K562 (cell line): Measurements from ENCODE around the gene HPD. TPM values are rescaled to one million over a fixed set of nuclear protein-coding genes. Genes with fewer than 3 reads are reported as not detected.

Experiments
- CBX3 ChIP-seq, 2 experiments: IDR thresholded peaks; 1 replicate in 1 of 2; 2 replicates in 1 of 2; pipeline ENCODE4 v1.6.1; 2012; ENCODE audit warnings: inconsistent platforms in 2 of 2, low read length in 2 of 2, borderline replicate concordance in 1 of 2, control low read depth in 1 of 2
- DNMT1 ChIP-seq: fragments of 450-650 bp; IDR thresholded peaks from 2 replicates; pipeline ENCODE4 v1.6.1; 2016; ENCODE audit warnings: antibody characterized with exemption, mild to moderate bottlenecking
- GMEB1 ChIP-seq: fragments of 250-450 bp; sonication (Bioruptor Pico); IDR thresholded peaks from 2 replicates; pipeline ENCODE4 v1.4.0; 2020; ENCODE audit warnings: mild to moderate bottlenecking
- IRF9 ChIP-seq: fragments of 450-650 bp; IDR thresholded peaks from 2 replicates; pipeline ENCODE4 v1.6.1; 2016; ENCODE audit warnings: missing biosample characterization, missing genetic modification characterization
- MAX ChIP-seq: sonication (generic); formaldehyde crosslinking; IDR thresholded peaks from 2 replicates; pipeline ENCODE4 v1.9.0; 2022; ENCODE audit warnings: mild to moderate bottlenecking, missing genetic modification reagents
- MIER1 ChIP-seq: fragments of 450-650 bp; IDR thresholded peaks from 2 replicates; pipeline ENCODE4 v1.6.1; 2016; ENCODE audit warnings: antibody characterized with exemption, mild to moderate bottlenecking, low read depth
- SFPQ ChIP-seq: fragments of 200-400 bp; formaldehyde crosslinking; IDR thresholded peaks from 2 replicates; pipeline ENCODE4 v1.6.1; 2017; ENCODE audit warnings: mild to moderate bottlenecking, low read depth, low read length, moderate library complexity
- ZFP1 ChIP-seq: fragments of 450-650 bp; formaldehyde crosslinking; IDR thresholded peaks from 2 replicates; pipeline ENCODE4 v1.4.0; 2020; ENCODE audit warnings: mild to moderate bottlenecking, mixed read lengths
- polyA plus RNA-seq, 8 experiments: library from polyadenylated mRNA; depleted of rRNA in 4 of 8; stranded (reverse) in 5 of 8; unstranded in 3 of 8; fragments of >200 nt; fragmentation: Nextera tagmentation in 2 of 8; fragmentation: Illumina TruSeq in 1 of 8; extraction: Ambion mirVana in 2 of 8; extraction: Trizol in 1 of 8; gene quantifications; 2 replicates each; pipeline versions ENCODE4 v1.2.1 to v1.2.3, GENCODE V29; 2011 to 2014; ENCODE audit warnings: inconsistent platforms in 1 of 8, missing spikeins in 1 of 8
- total RNA-seq, 7 experiments: library from RNA; depleted of rRNA in 6 of 7; stranded (reverse); fragments of >200 nt in 6 of 7; fragmentation: Illumina TruSeq in 2 of 7; extraction: Trizol in 2 of 7; gene quantifications; 2 replicates each; pipeline versions ENCODE4 v1.2.1 to v1.2.3, GENCODE V29; 2011 to 2021; ENCODE audit warnings: low replicate concordance in 1 of 7
- TF ChIP-seq, protein P1 (sequence below), 2 experiments: fragments of 450-650 bp; IDR thresholded peaks; 2 replicates each; pipeline ENCODE4 v1.6.1; 2016; ENCODE audit warnings: mild to moderate bottlenecking in 2 of 2, borderline replicate concordance in 1 of 2, low read depth in 1 of 2, moderate library complexity in 1 of 2

HPD gene
- total and polyA plus RNA-seq, 9 of the 15 experiments (the other 6 are each of a cell fraction or from before 2014, with no cell fraction given) = 0.06 to 0.29 (median 0.07) TPM; not detected in 4

GRCh38 chr12:121799156-121799841 lies 59.4 kb downstream of the HPD start (continued):
- no peak for TF ChIP-seq GMEB1 (CRISPR knock-in tag)
- no peak for TF ChIP-seq CBX3 (IDR thresholded peaks at IDR 0.05; ENCODE audit: borderline replicate concordance in 1 of 2, low read length in 2 of 2)
- TF ChIP-seq IRF9 (tag) = no peak
- no peak for TF ChIP-seq DNMT1
- no peak for TF ChIP-seq MIER1
- TF ChIP-seq SFPQ = no peak
- TF ChIP-seq MAX = no peak
- TF ChIP-seq, protein P1, sequence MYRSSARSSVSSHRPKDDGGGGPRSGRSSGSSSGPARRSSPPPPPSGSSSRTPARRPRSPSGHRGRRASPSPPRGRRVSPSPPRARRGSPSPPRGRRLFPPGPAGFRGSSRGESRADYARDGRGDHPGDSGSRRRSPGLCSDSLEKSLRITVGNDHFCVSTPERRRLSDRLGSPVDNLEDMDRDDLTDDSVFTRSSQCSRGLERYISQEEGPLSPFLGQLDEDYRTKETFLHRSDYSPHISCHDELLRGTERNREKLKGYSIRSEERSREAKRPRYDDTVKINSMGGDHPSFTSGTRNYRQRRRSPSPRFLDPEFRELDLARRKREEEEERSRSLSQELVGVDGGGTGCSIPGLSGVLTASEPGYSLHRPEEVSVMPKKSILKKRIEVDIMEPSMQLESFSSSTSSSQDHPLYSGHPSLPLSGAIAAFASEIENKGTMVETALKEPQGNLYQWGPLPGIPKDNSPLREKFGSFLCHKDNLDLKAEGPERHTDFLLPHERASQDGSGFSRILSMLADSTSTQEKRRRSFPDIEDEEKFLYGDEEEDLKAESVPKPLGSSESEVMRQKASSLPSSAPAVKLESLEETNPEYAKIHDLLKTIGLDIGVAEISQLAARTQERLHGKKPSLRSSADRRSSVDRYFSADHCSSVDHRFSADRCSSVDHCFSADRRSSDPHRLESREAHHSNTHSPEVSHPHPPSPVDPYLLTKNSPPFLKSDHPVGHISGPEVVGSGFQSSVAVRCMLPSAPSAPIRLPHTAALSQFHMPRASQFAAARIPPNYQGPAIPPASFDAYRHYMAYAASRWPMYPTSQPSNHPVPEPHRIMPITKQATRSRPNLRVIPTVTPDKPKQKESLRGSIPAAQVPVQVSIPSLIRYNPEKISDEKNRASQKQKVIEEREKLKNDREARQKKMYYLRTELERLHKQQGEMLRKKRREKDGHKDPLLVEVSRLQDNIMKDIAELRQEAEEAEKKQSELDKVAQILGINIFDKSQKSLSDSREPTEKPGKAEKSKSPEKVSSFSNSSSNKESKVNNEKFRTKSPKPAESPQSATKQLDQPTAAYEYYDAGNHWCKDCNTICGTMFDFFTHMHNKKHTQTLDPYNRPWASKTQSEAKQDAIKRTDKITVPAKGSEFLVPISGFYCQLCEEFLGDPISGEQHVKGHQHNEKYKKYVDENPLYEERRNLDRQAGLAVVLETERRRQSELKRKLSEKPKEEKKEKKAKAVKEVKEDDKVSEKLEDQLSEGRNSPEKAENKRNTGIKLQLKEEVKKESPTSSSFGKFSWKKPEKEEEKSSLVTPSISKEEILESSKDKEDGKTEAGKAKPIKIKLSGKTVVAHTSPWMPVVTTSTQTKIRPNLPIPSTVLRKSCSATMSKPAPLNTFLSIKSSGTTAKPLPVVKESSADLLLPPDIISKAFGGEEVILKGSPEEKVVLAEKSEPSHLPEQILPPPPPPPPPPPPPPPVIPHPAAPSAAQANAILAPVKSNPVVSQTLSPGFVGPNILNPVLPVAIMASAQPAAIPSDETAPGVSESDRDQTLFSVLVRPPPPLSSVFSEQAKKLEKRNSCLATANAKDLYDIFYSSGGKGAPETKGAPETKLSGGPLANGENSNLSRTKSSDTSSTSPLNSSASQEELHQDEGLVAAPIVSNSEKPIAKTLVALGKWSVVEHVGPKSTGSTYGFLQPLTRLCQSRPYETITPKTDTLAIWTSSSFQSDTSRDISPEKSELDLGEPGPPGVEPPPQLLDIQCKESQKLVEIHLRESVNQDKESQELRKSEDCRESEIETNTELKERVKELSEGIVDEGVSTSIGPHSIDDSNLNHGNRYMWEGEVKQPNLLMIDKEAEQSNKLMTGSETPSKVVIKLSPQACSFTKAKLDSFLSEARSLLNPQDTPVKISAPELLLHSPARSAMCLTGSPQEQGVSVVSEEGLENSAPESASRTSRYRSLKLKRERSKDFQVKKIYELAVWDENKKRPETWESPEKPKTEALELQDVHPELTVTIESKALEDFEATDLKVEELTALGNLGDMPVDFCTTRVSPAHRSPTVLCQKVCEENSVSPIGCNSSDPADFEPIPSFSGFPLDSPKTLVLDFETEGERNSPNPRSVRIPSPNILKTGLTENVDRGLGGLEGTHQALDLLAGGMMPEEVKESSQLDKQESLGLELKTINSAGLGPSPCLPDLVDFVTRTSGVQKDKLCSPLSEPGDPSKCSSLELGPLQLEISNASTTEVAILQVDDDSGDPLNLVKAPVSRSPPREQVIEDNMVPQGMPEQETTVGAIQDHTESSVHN (IDR thresholded peaks at IDR 0.05; ENCODE audit: borderline replicate concordance in 1 of 2, low read depth in 1 of 2) = no peak
- TF ChIP-seq ZFP1 (CRISPR knock-in tag) = no peak
